Measurements from ENCODE around the gene DNAJB8. TPM values are rescaled to one million over a fixed set of nuclear protein-coding genes. Genes with fewer than 3 reads are reported as not detected.
A peak's percentile ranks its signal among the peaks of the same experiment; 100 is the strongest.

The DNAJB8 gene
- total and polyA plus RNA-seq, 9 of the 15 experiments (the other 6 are each of a cell fraction or from before 2014, with no cell fraction given) = not detected

DNA sequence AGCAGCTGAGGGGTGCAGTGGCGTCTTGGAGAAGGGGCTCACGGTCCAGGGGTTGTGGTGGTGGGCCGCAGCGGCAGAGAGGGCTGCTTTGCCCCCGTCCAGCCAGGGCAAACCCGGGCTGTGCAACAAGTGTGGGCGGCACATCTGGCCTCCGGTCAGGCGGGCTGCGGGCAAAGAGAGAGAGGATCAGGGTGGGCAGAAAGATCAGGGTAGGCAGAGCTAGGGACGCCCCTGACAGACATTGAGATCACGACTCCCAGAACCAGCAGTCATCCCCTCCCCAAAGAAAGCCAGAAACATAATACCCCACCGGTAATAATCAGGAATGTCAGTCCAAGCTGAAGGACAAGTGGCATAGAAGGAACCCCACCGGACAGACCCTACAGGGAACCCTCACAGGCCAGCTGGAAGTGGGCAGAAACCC lies 19.5 kb upstream of the DNAJB8 start (continued):
- TF ChIP-seq RBBP5 (IDR thresholded peaks at IDR 0.05; ENCODE audit: borderline replicate concordance, insufficient read depth, low read length, poor library complexity, severe bottlenecking) = no peak
- TF ChIP-seq POLR2G (IDR thresholded peaks at IDR 0.05; ENCODE audit: low read depth, low read length) = peak; percentile 1; the same call in 1 of the 2 replicates
- TF ChIP-seq PHB (CRISPR knock-in tag; IDR thresholded peaks at IDR 0.05) = no peak
- TF ChIP-seq ZFP36 (IDR thresholded peaks at IDR 0.05; ENCODE audit: low read depth, low read length, partially characterized antibody) = no peak
- TF ChIP-seq ZNF76 (CRISPR knock-in tag; IDR thresholded peaks at IDR 0.05; ENCODE audit: borderline replicate concordance) = no peak
- TF ChIP-seq, protein P1, sequence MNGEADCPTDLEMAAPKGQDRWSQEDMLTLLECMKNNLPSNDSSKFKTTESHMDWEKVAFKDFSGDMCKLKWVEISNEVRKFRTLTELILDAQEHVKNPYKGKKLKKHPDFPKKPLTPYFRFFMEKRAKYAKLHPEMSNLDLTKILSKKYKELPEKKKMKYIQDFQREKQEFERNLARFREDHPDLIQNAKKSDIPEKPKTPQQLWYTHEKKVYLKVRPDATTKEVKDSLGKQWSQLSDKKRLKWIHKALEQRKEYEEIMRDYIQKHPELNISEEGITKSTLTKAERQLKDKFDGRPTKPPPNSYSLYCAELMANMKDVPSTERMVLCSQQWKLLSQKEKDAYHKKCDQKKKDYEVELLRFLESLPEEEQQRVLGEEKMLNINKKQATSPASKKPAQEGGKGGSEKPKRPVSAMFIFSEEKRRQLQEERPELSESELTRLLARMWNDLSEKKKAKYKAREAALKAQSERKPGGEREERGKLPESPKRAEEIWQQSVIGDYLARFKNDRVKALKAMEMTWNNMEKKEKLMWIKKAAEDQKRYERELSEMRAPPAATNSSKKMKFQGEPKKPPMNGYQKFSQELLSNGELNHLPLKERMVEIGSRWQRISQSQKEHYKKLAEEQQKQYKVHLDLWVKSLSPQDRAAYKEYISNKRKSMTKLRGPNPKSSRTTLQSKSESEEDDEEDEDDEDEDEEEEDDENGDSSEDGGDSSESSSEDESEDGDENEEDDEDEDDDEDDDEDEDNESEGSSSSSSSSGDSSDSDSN (IDR thresholded peaks at IDR 0.05; ENCODE audit: borderline replicate concordance in 1 of 2, low read depth in 2 of 2, low read length in 2 of 2) = 0 out of 4 replicates have a peak, but pooled peaks have one; percentile 35 to 52
- TF ChIP-seq, protein P2, sequence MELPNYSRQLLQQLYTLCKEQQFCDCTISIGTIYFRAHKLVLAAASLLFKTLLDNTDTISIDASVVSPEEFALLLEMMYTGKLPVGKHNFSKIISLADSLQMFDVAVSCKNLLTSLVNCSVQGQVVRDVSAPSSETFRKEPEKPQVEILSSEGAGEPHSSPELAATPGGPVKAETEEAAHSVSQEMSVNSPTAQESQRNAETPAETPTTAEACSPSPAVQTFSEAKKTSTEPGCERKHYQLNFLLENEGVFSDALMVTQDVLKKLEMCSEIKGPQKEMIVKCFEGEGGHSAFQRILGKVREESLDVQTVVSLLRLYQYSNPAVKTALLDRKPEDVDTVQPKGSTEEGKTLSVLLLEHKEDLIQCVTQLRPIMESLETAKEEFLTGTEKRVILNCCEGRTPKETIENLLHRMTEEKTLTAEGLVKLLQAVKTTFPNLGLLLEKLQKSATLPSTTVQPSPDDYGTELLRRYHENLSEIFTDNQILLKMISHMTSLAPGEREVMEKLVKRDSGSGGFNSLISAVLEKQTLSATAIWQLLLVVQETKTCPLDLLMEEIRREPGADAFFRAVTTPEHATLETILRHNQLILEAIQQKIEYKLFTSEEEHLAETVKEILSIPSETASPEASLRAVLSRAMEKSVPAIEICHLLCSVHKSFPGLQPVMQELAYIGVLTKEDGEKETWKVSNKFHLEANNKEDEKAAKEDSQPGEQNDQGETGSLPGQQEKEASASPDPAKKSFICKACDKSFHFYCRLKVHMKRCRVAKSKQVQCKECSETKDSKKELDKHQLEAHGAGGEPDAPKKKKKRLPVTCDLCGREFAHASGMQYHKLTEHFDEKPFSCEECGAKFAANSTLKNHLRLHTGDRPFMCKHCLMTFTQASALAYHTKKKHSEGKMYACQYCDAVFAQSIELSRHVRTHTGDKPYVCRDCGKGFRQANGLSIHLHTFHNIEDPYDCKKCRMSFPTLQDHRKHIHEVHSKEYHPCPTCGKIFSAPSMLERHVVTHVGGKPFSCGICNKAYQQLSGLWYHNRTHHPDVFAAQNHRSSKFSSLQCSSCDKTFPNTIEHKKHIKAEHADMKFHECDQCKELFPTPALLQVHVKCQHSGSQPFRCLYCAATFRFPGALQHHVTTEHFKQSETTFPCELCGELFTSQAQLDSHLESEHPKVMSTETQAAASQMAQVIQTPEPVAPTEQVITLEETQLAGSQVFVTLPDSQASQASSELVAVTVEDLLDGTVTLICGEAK (IDR thresholded peaks at IDR 0.05) = no peak
- TF ChIP-seq, protein P2 (CRISPR knock-in tag; IDR thresholded peaks at IDR 0.05) = no peak
- TF ChIP-seq, protein P3, sequence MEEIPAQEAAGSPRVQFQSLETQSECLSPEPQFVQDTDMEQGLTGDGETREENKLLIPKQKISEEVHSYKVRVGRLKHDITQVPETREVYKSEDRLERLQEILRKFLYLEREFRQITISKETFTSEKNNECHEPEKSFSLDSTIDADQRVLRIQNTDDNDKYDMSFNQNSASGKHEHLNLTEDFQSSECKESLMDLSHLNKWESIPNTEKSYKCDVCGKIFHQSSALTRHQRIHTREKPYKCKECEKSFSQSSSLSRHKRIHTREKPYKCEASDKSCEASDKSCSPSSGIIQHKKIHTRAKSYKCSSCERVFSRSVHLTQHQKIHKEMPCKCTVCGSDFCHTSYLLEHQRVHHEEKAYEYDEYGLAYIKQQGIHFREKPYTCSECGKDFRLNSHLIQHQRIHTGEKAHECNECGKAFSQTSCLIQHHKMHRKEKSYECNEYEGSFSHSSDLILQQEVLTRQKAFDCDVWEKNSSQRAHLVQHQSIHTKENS (CRISPR knock-in tag; IDR thresholded peaks at IDR 0.05) = no peak
- no peak for TF ChIP-seq ZNF24 (IDR thresholded peaks at IDR 0.05)
- no peak for TF ChIP-seq TEAD4 (IDR thresholded peaks at IDR 0.05; ENCODE audit: low read length)
- no peak for TF ChIP-seq TEAD4 (CRISPR knock-in tag; IDR thresholded peaks at IDR 0.05; ENCODE audit: borderline replicate concordance)
- TF ChIP-seq CEBPB (tag; IDR thresholded peaks at IDR 0.05) = no peak
- no peak for TF ChIP-seq HMG20B (CRISPR knock-in tag; IDR thresholded peaks at IDR 0.05)
- no peak for TF ChIP-seq ZNF324 (CRISPR knock-in tag; IDR thresholded peaks at IDR 0.05)

All from K562 (cell line).